ENCODE measurements around the gene RPS27A. TPM values are rescaled to one million over a fixed set of nuclear protein-coding genes. Genes with fewer than 3 reads are reported as not detected.

Gene RPS27A
- total RNA-seq, 1 experiment from 2014 or later = 1,343 TPM

GRCh38 chr2:55200416-55200815 lies 32.1 kb upstream of the RPS27A start:
- peaks cover 8% of the 10 kb centered on the region for H3K4me1 Mint-ChIP-seq (ENCODE audit: insufficient read depth, unreplicated experiment)
- no peak for DNase-seq (ENCODE audit: unreplicated experiment)
- no peak overlapping the region for H3K4me3 Mint-ChIP-seq (ENCODE audit: unreplicated experiment)
- no TSS peak for BruUV-seq (replicated peaks)
- intact Hi-C loops (cut with micrococcal nuclease) = no loop called here
- TF ChIP-seq CTCF (IDR thresholded peaks at IDR 0.05; ENCODE audit: unreplicated experiment) = no peak
- ChIA-PET CTCF (no interaction called here), POLR2A (no interaction called here)
- no peak overlapping the region for H3K27ac Mint-ChIP-seq (ENCODE audit: low read depth, unreplicated experiment)
- H3K27me3 Mint-ChIP-seq (ENCODE audit: insufficient read depth, unreplicated experiment) = no peaks in the 10 kb centered on the region
- peaks cover 84% of the 10 kb centered on the region for H3K36me3 Mint-ChIP-seq (ENCODE audit: insufficient read depth, unreplicated experiment)
- H3K9me3 Mint-ChIP-seq (ENCODE audit: unreplicated experiment) = no peaks in the 10 kb centered on the region

GRCh38 chr2:55204536-55204935 lies 28.0 kb upstream of the RPS27A start:
- BruUV-seq (replicated peaks) = no TSS peak

GRCh38 chr2:55204950-55205349 lies 27.5 kb upstream of the RPS27A start:
- peaks cover 53% of the 10 kb centered on the region for H3K36me3 Mint-ChIP-seq (ENCODE audit: insufficient read depth, unreplicated experiment)
- peaks cover 6% of the 10 kb centered on the region for H3K9me3 Mint-ChIP-seq (ENCODE audit: unreplicated experiment)

More at GRCh38 chr2:55204536-55204935, 28.0 kb upstream of the RPS27A start:
- CTCF ChIA-PET = interaction anchor here (0.9 to 1.3 kb wide), 2 partner anchors 19 to 36 kb away, joined by 4 to 8 read pairs; no protein-coding TSS in a partner anchor
- H3K27ac Mint-ChIP-seq (ENCODE audit: low read depth, unreplicated experiment) = no peak overlapping the region
- no peak for DNase-seq (ENCODE audit: unreplicated experiment)
- no peak for TF ChIP-seq CTCF (IDR thresholded peaks at IDR 0.05; ENCODE audit: unreplicated experiment)
- no peak overlapping the region for H3K4me3 Mint-ChIP-seq (ENCODE audit: unreplicated experiment)
- peaks cover 3% of the 10 kb centered on the region for H3K9me3 Mint-ChIP-seq (ENCODE audit: unreplicated experiment)
- intact Hi-C loops (cut with micrococcal nuclease) = no loop called here
- peaks cover 57% of the 10 kb centered on the region for H3K36me3 Mint-ChIP-seq (ENCODE audit: insufficient read depth, unreplicated experiment)
- H3K4me1 Mint-ChIP-seq (ENCODE audit: insufficient read depth, unreplicated experiment) = no peaks in the 10 kb centered on the region
- no peaks in the 10 kb centered on the region for H3K27me3 Mint-ChIP-seq (ENCODE audit: insufficient read depth, unreplicated experiment)
- POLR2A ChIA-PET = interaction anchor here (1.3 kb wide), 1 partner anchor 10 kb away, joined by 3 read pairs; no protein-coding TSS in a partner anchor

GRCh38 chr2:55213822-55214221 lies 18.7 kb upstream of the RPS27A start:
- Mint-ChIP-seq H3K27ac (ENCODE audit: low read depth, unreplicated experiment) (no peak overlapping the region), H3K27me3 (ENCODE audit: insufficient read depth, unreplicated experiment) (no peaks in the 10 kb centered on the region), H3K4me1 (ENCODE audit: insufficient read depth, unreplicated experiment) (peaks cover 7% of the 10 kb centered on the region), H3K4me3 (ENCODE audit: unreplicated experiment) (no peak overlapping the region), H3K36me3 (ENCODE audit: insufficient read depth, unreplicated experiment) (peaks cover 22% of the 10 kb centered on the region), H3K9me3 (ENCODE audit: unreplicated experiment) (peaks cover 6% of the 10 kb centered on the region)
- CTCF ChIA-PET = no interaction called here
- POLR2A ChIA-PET = no interaction called here
- BruUV-seq (replicated peaks) = no TSS peak
- intact Hi-C loops (cut with micrococcal nuclease) = no loop called here
- TF ChIP-seq CTCF (IDR thresholded peaks at IDR 0.05; ENCODE audit: unreplicated experiment) = no peak
- DNase-seq (ENCODE audit: unreplicated experiment) = no peak

More at GRCh38 chr2:55204950-55205349, 27.5 kb upstream of the RPS27A start:
- CTCF ChIA-PET = interaction anchor here (0.9 kb wide), 1 partner anchor 19 kb away, joined by 8 read pairs; no protein-coding TSS in a partner anchor
- no peak for TF ChIP-seq CTCF (IDR thresholded peaks at IDR 0.05; ENCODE audit: unreplicated experiment)
- Mint-ChIP-seq H3K4me1 (ENCODE audit: insufficient read depth, unreplicated experiment) (no peaks in the 10 kb centered on the region), H3K4me3 (ENCODE audit: unreplicated experiment) (no peak overlapping the region), H3K27ac (ENCODE audit: low read depth, unreplicated experiment) (no peak overlapping the region), H3K27me3 (ENCODE audit: insufficient read depth, unreplicated experiment) (no peaks in the 10 kb centered on the region)
- POLR2A ChIA-PET = no interaction called here
- no TSS peak for BruUV-seq (replicated peaks)
- intact Hi-C loops (cut with micrococcal nuclease) = no loop called here
- DNase-seq (ENCODE audit: unreplicated experiment) = no peak
